HG03354 (cell line): ENCODE measurements around the gene SDC3.

ENCODE experiments used
- ATAC-seq: cut with Tn5 transposase; IDR thresholded peaks from one replicate; pipeline ENCODE4 v1.9.1; 2021; ENCODE audit warnings: mild to moderate bottlenecking; ENCODE audit not compliant: unreplicated experiment, poor library complexity, severe bottlenecking

SDC3 gene

DNA sequence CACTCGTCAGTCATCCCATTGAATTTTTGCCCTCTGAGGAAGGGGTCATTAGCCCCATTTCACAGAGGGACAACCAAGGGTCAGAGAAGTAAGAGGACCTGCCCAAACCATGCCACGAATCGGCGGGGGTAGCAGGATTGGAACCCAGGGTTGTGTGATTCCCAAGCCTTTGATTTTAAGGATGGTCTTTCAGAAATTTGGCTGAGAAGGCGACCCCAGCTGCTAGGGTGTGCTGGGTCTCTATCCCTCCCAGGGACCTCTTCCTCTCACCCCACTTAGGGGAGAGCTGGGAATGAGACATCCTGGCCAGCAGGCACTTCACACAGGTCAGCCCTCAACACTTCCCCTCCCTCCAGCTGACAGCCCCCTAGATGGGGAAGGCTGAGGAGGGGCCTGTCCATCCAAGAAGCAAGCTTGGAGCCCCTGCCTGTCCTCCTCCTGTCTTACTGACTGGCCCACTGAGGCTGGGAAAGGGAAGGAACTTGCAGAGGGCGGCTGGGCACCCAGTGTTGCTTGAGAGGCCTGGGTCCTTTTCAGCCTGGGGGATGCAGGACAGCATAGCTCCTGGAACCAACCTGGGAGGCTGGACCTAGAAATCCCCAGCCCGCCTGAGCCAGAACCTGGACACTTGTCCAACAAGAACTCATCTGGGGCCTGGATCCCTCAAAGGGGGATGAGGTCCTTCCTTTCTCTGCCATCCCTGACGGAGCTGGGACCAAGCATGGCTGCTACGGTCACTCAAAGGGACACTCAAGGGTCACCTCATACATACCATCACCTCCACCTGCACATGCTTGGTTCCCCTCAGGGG lies 1.7 kb downstream of the SDC3 start:
- ATAC-seq: no peak

GRCh38 chr1:30905916-30906620 lies 2.5 kb downstream of the SDC3 start:
- no peak for ATAC-seq

GRCh38 chr1:30905403-30905802 lies 3.2 kb downstream of the SDC3 start:
- ATAC-seq: no peak

DNA sequence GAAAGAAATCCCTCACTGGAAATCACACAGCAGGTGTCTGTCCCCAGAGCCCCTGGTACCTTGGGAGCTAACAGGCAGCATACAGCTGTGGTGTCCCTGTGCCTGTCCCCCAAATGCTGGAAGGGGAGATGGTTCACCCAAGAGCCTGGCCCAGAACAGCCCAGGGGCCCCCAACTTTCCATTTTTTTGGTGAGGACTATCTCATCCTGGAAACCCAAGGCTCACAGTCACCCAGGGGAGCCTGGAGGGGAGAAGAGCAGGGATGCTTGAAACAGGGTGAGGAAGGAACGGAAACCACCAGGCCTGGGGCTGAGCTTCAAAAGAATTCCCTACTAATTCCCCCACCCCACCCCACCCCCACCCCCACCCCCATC lies 3.6 kb downstream of the SDC3 start:
- ATAC-seq: no peak

DNA sequence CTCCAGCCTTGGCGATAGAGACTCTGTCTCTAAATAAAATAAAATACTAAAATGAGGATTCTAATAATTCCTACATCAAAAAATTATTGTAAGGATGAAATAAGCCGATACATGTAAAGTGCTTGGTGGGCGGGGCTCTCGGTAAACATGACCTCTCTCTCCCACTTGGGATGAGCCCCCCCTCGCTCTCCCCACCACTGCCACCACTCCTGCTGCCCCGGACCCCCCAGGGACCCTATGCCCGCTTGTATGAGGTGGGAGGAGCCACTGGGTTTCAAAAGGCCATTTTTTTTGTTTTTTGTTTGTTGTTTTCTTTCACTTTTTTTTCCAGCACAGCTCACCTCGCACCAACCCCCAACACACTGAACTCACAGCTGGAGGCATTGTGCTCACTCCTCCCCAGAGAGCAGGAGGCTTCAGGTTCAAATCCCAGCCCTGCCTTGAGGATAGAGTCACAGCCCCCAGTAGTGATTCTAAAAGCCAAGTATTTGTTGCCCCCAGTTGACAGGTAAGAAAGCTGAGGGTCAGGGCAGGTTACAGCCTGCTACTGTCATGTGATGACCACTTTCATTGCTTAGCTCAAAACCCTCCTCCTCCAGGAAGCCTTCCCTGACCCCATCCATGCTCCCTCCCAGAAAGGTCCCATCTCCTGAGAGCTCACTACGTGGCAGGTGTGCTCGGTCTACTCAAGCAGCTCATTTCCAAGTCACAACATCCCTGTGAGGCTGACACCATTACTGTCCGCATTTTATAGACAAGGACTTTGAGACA lies 4.2 kb downstream of the SDC3 start:
- no peak for ATAC-seq

- no peak for ATAC-seq
These were observed 5.1 kb downstream of the SDC3 start for GRCh38 chr1:30903343-30904034.

DNA sequence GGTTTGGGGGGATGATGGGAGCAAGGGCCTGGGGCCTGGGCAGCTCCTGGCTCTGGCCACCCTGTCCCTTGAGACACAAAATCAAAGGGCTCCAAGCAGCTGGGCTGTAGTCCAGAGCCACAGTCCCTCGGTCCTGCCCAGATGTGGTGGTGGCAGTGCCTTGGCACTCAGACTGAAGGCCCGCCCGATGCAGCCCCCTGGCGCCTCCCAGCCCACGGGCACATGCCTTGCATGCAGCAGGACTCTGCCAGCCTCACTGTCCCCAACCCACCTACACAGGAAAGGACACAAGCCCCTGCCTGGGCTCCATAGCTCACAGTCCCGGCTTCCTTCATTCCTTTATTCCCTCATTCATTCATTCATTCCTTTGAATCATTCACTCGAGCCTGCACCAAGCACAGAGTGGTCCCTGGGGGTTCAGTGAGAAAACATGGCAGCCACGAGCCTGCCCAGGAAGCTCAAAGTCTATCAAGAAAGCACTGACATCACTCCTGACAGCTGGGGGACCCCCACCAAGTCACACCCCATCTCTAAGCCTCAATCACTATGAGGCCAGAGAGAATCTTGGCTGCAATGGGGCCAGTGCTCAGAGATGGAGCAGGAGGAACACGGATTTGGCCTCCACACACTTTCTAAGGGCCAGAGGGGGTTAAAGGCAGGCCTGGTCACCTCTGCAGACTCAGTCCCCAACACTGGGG lies 5.8 kb downstream of the SDC3 start:
- ATAC-seq: no peak

GRCh38 chr1:30901798-30902581 lies 6.6 kb downstream of the SDC3 start:
- no peak for ATAC-seq

GRCh38 chr1:30900931-30901560 lies 7.5 kb downstream of the SDC3 start:
- ATAC-seq: no peak

DNA sequence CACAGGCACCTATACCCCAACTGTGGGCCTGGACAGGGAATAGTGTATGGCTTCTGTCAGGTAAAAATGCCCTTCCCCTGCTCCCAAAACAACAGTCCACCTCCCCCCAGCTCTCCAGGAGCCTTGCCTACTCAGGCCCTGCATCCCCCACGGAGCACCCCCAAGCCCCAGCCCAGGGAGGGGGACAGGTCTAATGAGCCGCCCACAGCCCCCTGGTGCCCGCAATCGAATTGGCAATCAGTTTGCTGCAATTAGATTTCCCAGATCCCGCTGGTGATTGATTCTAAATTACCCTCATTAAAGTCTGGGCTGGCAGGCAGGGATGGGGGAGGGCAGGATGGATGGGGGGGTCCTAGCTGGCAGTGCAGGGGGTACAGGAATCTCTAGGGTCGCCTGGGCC lies 8.1 kb downstream of the SDC3 start:
- ATAC-seq: no peak

- no peak for ATAC-seq
These were observed 8.8 kb downstream of the SDC3 start for GRCh38 chr1:30899577-30900389.

- ATAC-seq: no peak
These were observed 10.3 kb downstream of the SDC3 start for GRCh38 chr1:30898031-30898815.

DNA sequence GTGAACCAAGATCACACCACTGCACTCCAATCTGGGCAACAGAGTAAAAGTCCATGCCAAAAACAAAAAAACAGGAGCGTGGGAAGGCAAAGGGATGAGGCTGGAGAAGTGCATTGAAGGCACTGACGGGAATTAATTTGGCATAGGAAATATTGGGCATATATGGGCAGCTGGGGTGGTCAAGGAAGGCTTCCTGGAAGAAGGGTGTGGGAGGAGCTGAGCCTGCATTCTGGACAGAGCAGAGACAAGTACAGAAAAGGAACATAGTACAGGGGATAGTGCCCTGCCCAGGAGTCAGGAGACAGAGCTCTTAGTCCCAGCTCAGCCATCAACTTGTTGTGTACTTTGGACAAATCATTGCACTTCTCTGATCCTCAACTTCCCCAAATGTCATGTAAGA lies 11.7 kb downstream of the SDC3 start:
- ATAC-seq: no peak

DNA sequence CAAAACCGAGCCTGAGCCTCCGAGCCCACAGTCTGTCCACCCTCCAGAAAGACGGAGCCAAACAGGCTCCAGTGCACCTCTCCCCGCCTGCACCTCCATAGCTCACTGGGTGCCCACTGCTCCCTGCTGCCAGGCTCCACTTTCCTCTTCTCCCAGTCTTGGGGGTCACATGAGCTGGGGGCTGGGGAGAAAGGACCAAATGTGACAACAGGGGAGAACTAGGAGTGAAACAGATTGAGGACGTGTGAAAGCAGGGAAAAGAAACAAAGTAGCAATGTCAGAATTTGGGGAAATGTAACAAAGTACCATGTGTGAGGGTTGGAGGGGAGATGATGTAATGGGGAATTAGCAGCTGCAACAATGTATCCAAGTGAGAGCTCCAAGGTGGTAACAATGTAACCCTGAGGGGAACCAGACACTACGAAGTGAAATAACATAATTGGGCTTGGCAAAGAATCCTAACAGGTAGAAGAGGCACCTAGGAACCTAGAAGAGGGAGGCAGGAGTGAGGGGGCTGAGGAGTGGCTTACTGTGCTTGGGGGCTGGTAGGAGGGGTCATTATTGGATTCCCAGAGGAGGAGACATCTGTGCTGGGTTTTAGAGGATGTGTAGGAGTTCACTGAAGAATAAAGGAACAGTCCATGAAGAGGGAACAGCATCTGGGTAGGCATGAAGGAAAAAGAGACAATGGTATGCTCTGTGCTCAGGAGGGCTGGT lies 12.5 kb downstream of the SDC3 start:
- no peak for ATAC-seq

GRCh38 chr1:30895382-30895943 lies 13.1 kb downstream of the SDC3 start:
- ATAC-seq: no peak

DNA sequence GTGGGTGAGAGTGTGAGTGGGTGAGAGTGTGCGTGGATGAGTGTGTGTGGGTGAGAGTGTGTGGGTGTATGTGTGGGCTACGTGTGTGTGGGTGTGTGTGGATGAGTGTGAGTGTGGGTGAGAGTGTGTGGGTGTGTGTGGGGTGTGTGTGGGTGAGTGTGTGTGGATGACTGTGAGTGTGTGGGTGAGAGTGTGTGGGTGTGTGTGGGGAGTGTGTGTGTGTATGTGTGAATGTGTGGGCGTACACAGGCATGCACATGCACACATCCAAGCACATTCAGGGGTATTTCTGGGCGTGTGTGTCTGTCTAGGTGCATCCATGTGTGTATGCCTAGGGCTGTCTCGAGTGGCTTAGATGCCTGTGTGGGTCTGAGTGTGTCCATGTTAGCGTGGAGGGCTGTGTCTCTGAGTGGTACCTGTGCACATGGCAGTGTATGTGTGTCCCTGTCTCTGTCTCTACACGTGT lies 14.0 kb downstream of the SDC3 start:
- no peak for ATAC-seq
